Endothelial cell of umbilical vein (primary cell): ENCODE data around the gene TAS2R30. TPM values are rescaled to one million over a fixed set of nuclear protein-coding genes. Genes with fewer than 3 reads are reported as not detected.

ENCODE experiments used
- BruUV-seq: library from RNA; stranded (reverse); fragments of 400-500 nt; replicated peaks from 2 replicates; lab custom pipeline; 2021; lab: Mats Ljungman, UMichigan
- CTCF ChIA-PET: fragments of 300-600, 350-600 bp; sonication (Branson Sonifier 250); formaldehyde crosslinking; loops from one replicate; lab custom pipeline; 2021; ENCODE audit warnings: antibody characterized with exemption, inconsistent platforms; lab: Charles Lee
- POLR2A ChIA-PET: fragments of 300-600, 350-600 bp; sonication (Branson Sonifier 250); formaldehyde crosslinking; loops from one replicate; lab custom pipeline; 2021; ENCODE audit warnings: antibody characterized with exemption, inconsistent platforms; lab: Charles Lee
- DNase-seq: peaks from one replicate; pipeline ENCODE4 v3.0.0-alpha.2; 2011; ENCODE audit warnings: low read depth, low spot score
- FAIRE-seq: peaks from 2 replicates; lab custom pipeline; 2011; peaks lifted over from hg19 to GRCh38; lab: Jason Lieb, UNC
- H2AFZ ChIP-seq: 2 replicates; pipeline ENCODE4 v1.6.0; 2012; ENCODE audit warnings: low read depth, low read length, control low read depth, inconsistent platforms
- H3K27ac ChIP-seq: 2 replicates; pipeline ENCODE4 v1.5.1; 2011; ENCODE audit warnings: low read depth, mild to moderate bottlenecking, control low read depth, low read length, moderate library complexity; ENCODE audit not compliant: insufficient read depth
- H3K27me3 ChIP-seq, 2 experiments: 2 replicates each; pipeline versions ENCODE4 v1.6.0 to v1.6.1; 2011; ENCODE audit warnings: low read length in 2 of 2, mixed read lengths in 1 of 2; ENCODE audit not compliant: control insufficient read depth in 2 of 2, insufficient read depth in 2 of 2
- H3K36me3 ChIP-seq, 2 experiments: 2 replicates in 1 of 2; 3 replicates in 1 of 2; pipeline ENCODE4 v1.5.1; 2011; ENCODE audit warnings: low read length in 2 of 2, mild to moderate bottlenecking in 1 of 2, moderate library complexity in 1 of 2; ENCODE audit not compliant: control insufficient read depth in 2 of 2, insufficient read depth in 2 of 2; ENCODE audit errors: extremely low read depth in 1 of 2
- H3K4me1 ChIP-seq: 3 replicates; pipeline ENCODE4 v1.5.1; 2011; ENCODE audit warnings: mild to moderate bottlenecking, low read length; ENCODE audit not compliant: control insufficient read depth, insufficient read depth; ENCODE audit errors: extremely low read depth
- H3K4me2 ChIP-seq: 2 replicates; pipeline ENCODE4 v1.6.1; 2011; ENCODE audit warnings: low read length, control low read depth, mixed read lengths; ENCODE audit not compliant: insufficient read depth
- H3K4me3 ChIP-seq, 3 experiments: fragments of 200-600 bp in 1 of 3; sonication (generic), shearing (Covaris generic) in 1 of 3; replicated peaks in 1 of 3; 2 replicates each; pipeline ENCODE4 v1.5.1; 2011 to 2016; ENCODE audit warnings: control low read depth in 3 of 3, low read length in 3 of 3, mild to moderate bottlenecking in 2 of 3, inconsistent platforms in 1 of 3, low read depth in 1 of 3, moderate library complexity in 1 of 3; ENCODE audit not compliant: insufficient read depth in 1 of 3
- H3K79me2 ChIP-seq: 2 replicates; pipeline ENCODE4 v1.6.0; 2012; ENCODE audit warnings: low read length, inconsistent platforms; ENCODE audit not compliant: control insufficient read depth, insufficient read depth
- H3K9ac ChIP-seq: replicated peaks from 2 replicates; pipeline ENCODE3; 2011; ENCODE audit warnings: low read length, control low read depth; ENCODE audit not compliant: insufficient read depth; ENCODE audit errors: extremely low read depth
- H3K9me1 ChIP-seq: replicated peaks from 3 replicates; pipeline ENCODE4 v1.6.0; 2011; ENCODE audit warnings: mild to moderate bottlenecking, low read length; ENCODE audit not compliant: control insufficient read depth, insufficient read depth; ENCODE audit errors: extremely low read depth
- H3K9me3 ChIP-seq: replicated peaks from 2 replicates; pipeline ENCODE4 v1.5.1; 2012; ENCODE audit warnings: low read length, inconsistent platforms; ENCODE audit not compliant: control insufficient read depth, insufficient read depth
- H4K20me1 ChIP-seq: replicated peaks from 2 replicates; pipeline ENCODE3; 2011; ENCODE audit warnings: mild to moderate bottlenecking, low read length; ENCODE audit not compliant: control insufficient read depth, insufficient read depth; ENCODE audit errors: extremely low read depth
- CTCF ChIP-seq, 2 donors: IDR thresholded peaks; 1 replicate in 1 of 2; 2 replicates in 1 of 2; pipeline ENCODE4 v1.5.1; 2011; ENCODE audit warnings: low read length in 2 of 2, mild to moderate bottlenecking in 2 of 2, moderate library complexity in 2 of 2, control low read depth in 1 of 2, inconsistent platforms in 1 of 2, low read depth in 1 of 2; ENCODE audit not compliant: insufficient read depth in 1 of 2; ENCODE audit errors: extremely low read depth in 1 of 2
- FOS ChIP-seq: IDR thresholded peaks from 2 replicates; pipeline ENCODE4 v1.6.1; 2011; ENCODE audit warnings: mild to moderate bottlenecking, low read length, moderate library complexity, borderline replicate concordance; ENCODE audit not compliant: insufficient read depth
- GATA2 ChIP-seq: IDR thresholded peaks from 2 replicates; pipeline ENCODE4 v1.7.0; 2011; ENCODE audit warnings: low read depth, mild to moderate bottlenecking, moderate library complexity, mixed read lengths, low read length; ENCODE audit not compliant: insufficient read length, insufficient read depth
- MAX ChIP-seq: IDR thresholded peaks from 2 replicates; pipeline ENCODE4 v1.6.1; 2011; ENCODE audit not compliant: insufficient read depth, insufficient read length
- MYC ChIP-seq: IDR thresholded peaks from one replicate; pipeline ENCODE4 v1.6.1; 2011; ENCODE audit warnings: mild to moderate bottlenecking, low read depth, low read length
- POLR2A ChIP-seq: IDR thresholded peaks from 2 replicates; pipeline ENCODE4 v1.6.1; 2012; ENCODE audit warnings: low read depth, mild to moderate bottlenecking, control low read depth, low read length
- dilution Hi-C: fragments of 300-500 bp; cut with MboI; formaldehyde crosslinking; loops from one replicate; pipeline ENCODE4 v1.15.0; 2019; ENCODE audit warnings: low sequenced_read_pairs; ENCODE audit not compliant: extremely low pct_ligation_motif_present
- intact Hi-C: fragments of 100-400 bp; cut with micrococcal nuclease; formaldehyde crosslinking; loops from one replicate; pipeline ENCODE4 v1.10.0; 2022
- polyA plus RNA-seq, 4 experiments: library from polyadenylated mRNA; depleted of rRNA in 3 of 4; stranded (reverse) in 3 of 4; unstranded in 1 of 4; fragments of >200 nt; gene quantifications; 2 replicates each; pipeline versions ENCODE4 v1.2.1 to v1.2.3, GENCODE V29; 2011 to 2012; ENCODE audit warnings: missing spikeins in 1 of 4
- total RNA-seq: library from RNA; stranded (reverse); gene quantifications from 2 replicates; pipeline ENCODE4 v1.2.3, GENCODE V29; 2021

Gene TAS2R30
- total and polyA plus RNA-seq, 2 donors (not counting 3 experiments of a cell fraction or from before 2014, with no cell fraction given): 0.26 to 5.2 TPM

- CTCF ChIA-PET: interaction anchor here (0.6 kb wide), 1 partner anchor 13 kb away, joined by 3 read pairs; no protein-coding TSS in a partner anchor
- Histone ChIP-seq H3K4me1 (no peaks in the 10 kb centered on the region), H3K27ac (no peak overlapping the region), H3K36me3 (no peaks in the 10 kb centered on the region), H3K9me1 (no peaks in the 10 kb centered on the region), H3K9me3 (no peaks in the 10 kb centered on the region), H3K79me2 (peaks cover 42% of the 10 kb centered on the region), H3K9ac (no peak overlapping the region), H3K4me3 (no peak overlapping the region), H2AFZ (no peak overlapping the region), H3K27me3 (no peaks in the 10 kb centered on the region), H4K20me1 (peaks cover 2% of the 10 kb centered on the region), H3K4me2 (no peak overlapping the region)
- FAIRE-seq: no peak
- dilution Hi-C loops (no loop called here), intact Hi-C loops (no loop called here)
- POLR2A ChIA-PET: no interaction called here
- BruUV-seq: no TSS peak
- no peak for TF ChIP-seq POLR2A
- no peak for TF ChIP-seq MYC
- TF ChIP-seq MAX: no peak
- no peak for DNase-seq
Measured at GRCh38 chr12:11144297-11144696, 9.9 kb upstream of the TAS2R30 start.

- no peak for FAIRE-seq
- peaks cover 42% of the 10 kb centered on the region for H3K79me2 ChIP-seq
Measured at GRCh38 chr12:11143352-11143751, 8.9 kb upstream of the TAS2R30 start.

More at GRCh38 chr12:11143352-11143751, 8.9 kb upstream of the TAS2R30 start:
- no peaks in the 10 kb centered on the region for H3K36me3 ChIP-seq
- H2AFZ ChIP-seq: no peak overlapping the region
- H3K9me1 ChIP-seq: no peaks in the 10 kb centered on the region
- BruUV-seq: no TSS peak
- H4K20me1 ChIP-seq: peaks cover 2% of the 10 kb centered on the region
- no peaks in the 10 kb centered on the region for H3K9me3 ChIP-seq
- no peaks in the 10 kb centered on the region for H3K4me1 ChIP-seq
- CTCF ChIA-PET: no interaction called here
- TF ChIP-seq CTCF (IDR thresholded peaks at IDR 0.05; ENCODE audit: extremely low read depth in 1 of 2, insufficient read depth in 1 of 2, low read depth in 1 of 2, low read length in 2 of 2) (no peak), FOS (no peak), GATA2 (no peak), POLR2A (no peak)
- no peak for DNase-seq
- intact Hi-C loops: no loop called here
- no peak overlapping the region for H3K4me2 ChIP-seq
- dilution Hi-C loops: no loop called here
- no peak overlapping the region for H3K27ac ChIP-seq
- H3K9ac ChIP-seq: no peak overlapping the region
- H3K4me3 ChIP-seq: no peak overlapping the region
- H3K27me3 ChIP-seq: no peaks in the 10 kb centered on the region
- POLR2A ChIA-PET: no interaction called here
